Gastroesophageal sphincter (tissue), 4 donors: ENCODE measurements around the gene ALOXE3. TPM values are rescaled to one million over a fixed set of nuclear protein-coding genes. Genes with fewer than 3 reads are reported as not detected.

Experiments
- ATAC-seq: fragments of 150-250 bp; one replicate; pipeline ENCODE4 v1.9.1; 2016; ENCODE audit warnings: mild to moderate bottlenecking, moderate library complexity
- H3K27ac ChIP-seq, 4 donors: fragments of 200-600 bp; sonication (generic) in 3 of 4; 1 replicate in 3 of 4; 2 replicates in 1 of 4; pipeline ENCODE4 v1.5.1; 2016 to 2019
- H3K27me3 ChIP-seq: fragments of 200-600 bp; sonication (generic); one replicate; pipeline ENCODE4 v1.5.1; 2019
- H3K36me3 ChIP-seq, 2 donors: fragments of 200-600 bp; sonication (generic); one replicate each; pipeline ENCODE4 v1.5.1; 2019; ENCODE audit warnings: control low read depth in 1 of 2
- H3K4me1 ChIP-seq, 3 donors: fragments of 200-600 bp; sonication (generic); 1 replicate in 2 of 3; 2 replicates in 1 of 3; pipeline ENCODE4 v1.5.1; 2016 to 2019; ENCODE audit warnings: control low read depth in 2 of 3
- H3K4me3 ChIP-seq, 2 donors: fragments of 200-600 bp; sonication (generic); one replicate each; pipeline ENCODE4 v1.5.1; 2019; ENCODE audit warnings: mild to moderate bottlenecking in 1 of 2, moderate library complexity in 1 of 2
- H3K9me3 ChIP-seq, 3 donors: fragments of 200-600 bp; sonication (generic); one replicate each; pipeline ENCODE4 v1.5.1; 2017 to 2019; ENCODE audit warnings: control low read depth in 2 of 3
- CTCF ChIP-seq, 4 experiments: fragments of 200-600 bp in 2 of 4; fragments of 450-650 bp in 2 of 4; sonication (generic) in 1 of 4; IDR thresholded peaks; one replicate each; pipeline ENCODE4 v1.5.1; 2017 to 2019; ENCODE audit warnings: antibody characterized with exemption in 4 of 4, mild to moderate bottlenecking in 2 of 4, moderate library complexity in 2 of 4
- EP300 ChIP-seq: sonication (generic); formaldehyde crosslinking; IDR thresholded peaks from one replicate; pipeline ENCODE4 v1.6.1; 2017; ENCODE audit warnings: antibody characterized with exemption, mild to moderate bottlenecking
- POLR2A ChIP-seq, 2 donors: fragments of 450-650 bp; IDR thresholded peaks; one replicate each; pipeline ENCODE4 v1.6.1; 2017; ENCODE audit warnings: antibody characterized with exemption in 2 of 2, mild to moderate bottlenecking in 2 of 2, moderate library complexity in 1 of 2
- POLR2AphosphoS5 ChIP-seq: sonication (generic); formaldehyde crosslinking; IDR thresholded peaks from one replicate; pipeline ENCODE4 v1.6.1; 2017; ENCODE audit warnings: antibody characterized with exemption
- WGBS, 2 donors: methylation state at CpG; one replicate each; pipeline ENCODE4 v1.1.5; 2018; ENCODE audit warnings: low coverage in 1 of 2; 5-methylcytosine and 5-hydroxymethylcytosine counted together
- total RNA-seq, 4 donors: library from RNA; depleted of rRNA; stranded (reverse); fragments of >200 nt; gene quantifications; one replicate each; pipeline ENCODE4 v1.1.0, GENCODE V29; 2016

Gene ALOXE3
- total RNA-seq, 4 donors from 2014 or later: 0.37 TPM; not detected in 3

GRCh38 chr17:8071496-8071895, 46.8 kb downstream of the ALOXE3 start:
- no peak overlapping the region for H3K27ac ChIP-seq
- 100% methylated on average over 2 of the region's 12 CpGs; no CpG with 5 or more reads in 1 of the 2 donors for WGBS, 2 donors
- H3K4me1 ChIP-seq: peaks cover 0 to 30% (median 15%) of the 10 kb centered on the region in 3 donors
- peaks cover 64% of the 10 kb centered on the region for H3K27me3 ChIP-seq
- H3K36me3 ChIP-seq: no peaks in the 10 kb centered on the region
- no peak for TF ChIP-seq POLR2AphosphoS5
- no peak for TF ChIP-seq POLR2A (IDR thresholded peaks at IDR 0.05)
- no peak for TF ChIP-seq EP300
- no peak for TF ChIP-seq CTCF (IDR thresholded peaks at IDR 0.05)
- H3K4me3 ChIP-seq: no peak overlapping the region
- ATAC-seq: no peak
- H3K9me3 ChIP-seq: no peaks in the 10 kb centered on the region

GRCh38 chr17:8069587-8069860, 48.8 kb downstream of the ALOXE3 start:
- Histone ChIP-seq H3K27ac (peak overlapping the region in 1 of 4 donors; percentile 1), H3K9me3 (no peaks in the 10 kb centered on the region), H3K4me1 (peaks cover 0 to 25% (median 15%) of the 10 kb centered on the region in 3 donors), H3K4me3 (no peak overlapping the region), H3K27me3 (peaks cover 58% of the 10 kb centered on the region), H3K36me3 (no peaks in the 10 kb centered on the region)
- 80 to 93% methylated on average over 3 of the region's 3 CpGs for WGBS, 2 donors
- no peak for ATAC-seq
- TF ChIP-seq POLR2A (IDR thresholded peaks at IDR 0.05): no peak
- TF ChIP-seq POLR2AphosphoS5: no peak
- TF ChIP-seq CTCF (IDR thresholded peaks at IDR 0.05): no peak
- TF ChIP-seq EP300: no peak

GRCh38 chr17:8068736-8069586, 49.4 kb downstream of the ALOXE3 start:
- H3K27me3 ChIP-seq: peaks cover 58% of the 10 kb centered on the region
- peak; percentile 54 for ATAC-seq
- no peaks in the 10 kb centered on the region for H3K36me3 ChIP-seq
- H3K27ac ChIP-seq: peak overlapping the region in 1 of 4 donors; percentile 1
- H3K4me3 ChIP-seq: no peak overlapping the region
- WGBS, 2 donors: 70 to 91% methylated on average over 4 to 5 of the region's 9 CpGs
- H3K9me3 ChIP-seq: no peaks in the 10 kb centered on the region
- peaks cover 0 to 19% (median 15%) of the 10 kb centered on the region in 3 donors for H3K4me1 ChIP-seq
- no peak for TF ChIP-seq CTCF (IDR thresholded peaks at IDR 0.05)
- no peak for TF ChIP-seq POLR2A (IDR thresholded peaks at IDR 0.05)
- no peak for TF ChIP-seq POLR2AphosphoS5
- TF ChIP-seq EP300: no peak

GRCh38 chr17:8067806-8068205, 50.5 kb downstream of the ALOXE3 start:
- no peak for ATAC-seq
- H3K4me1 ChIP-seq: peaks cover 0 to 10% (median 5%) of the 10 kb centered on the region in 3 donors
- no peaks in the 10 kb centered on the region for H3K9me3 ChIP-seq
- WGBS, 2 donors: 31 to 57% methylated on average over 2 of the region's 4 CpGs
- no peak overlapping the region for H3K4me3 ChIP-seq
- H3K27ac ChIP-seq: no peak overlapping the region
- H3K36me3 ChIP-seq: no peaks in the 10 kb centered on the region
- no peak for TF ChIP-seq POLR2AphosphoS5
- TF ChIP-seq CTCF (IDR thresholded peaks at IDR 0.05): no peak
- TF ChIP-seq EP300: no peak
- no peak for TF ChIP-seq POLR2A (IDR thresholded peaks at IDR 0.05)
- peaks cover 58% of the 10 kb centered on the region for H3K27me3 ChIP-seq
